HG03520 (cell line): ENCODE data around the gene CGB1.
"Not testable (repeated sequence)": the region's sequence is repeated elsewhere in the genome, so short reads cannot be mapped to it uniquely, and the experiment has no call there.

Experiments used
- ATAC-seq: cut with Tn5 transposase; IDR thresholded peaks from one replicate; pipeline ENCODE4 v1.9.1; 2021; ENCODE audit warnings: mild to moderate bottlenecking, moderate library complexity; ENCODE audit not compliant: unreplicated experiment

CGB1 gene

DNA sequence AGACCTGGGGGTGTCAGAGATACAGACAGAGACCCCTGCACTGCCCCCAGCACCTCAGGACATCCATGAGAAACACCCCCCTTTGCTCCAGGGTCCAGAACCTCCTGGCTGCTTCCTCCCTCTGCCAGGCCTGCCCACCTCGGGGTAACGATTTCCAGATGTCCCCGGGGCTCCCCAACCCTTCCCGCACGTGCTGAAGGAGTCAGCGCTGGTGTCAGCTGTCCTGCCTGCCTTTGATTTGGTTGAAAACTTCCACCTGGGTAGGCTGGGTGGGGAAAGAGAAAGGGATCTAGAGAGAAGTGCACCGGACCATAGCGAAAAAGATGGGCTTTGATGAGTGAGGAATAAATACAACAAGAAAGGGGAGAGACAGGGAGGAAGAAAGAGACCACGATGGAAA, 22.4 kb upstream of the CGB1 start:
- ATAC-seq = no peak

GRCh38 chr19:49058562-49058961, 21.9 kb upstream of the CGB1 start:
- ATAC-seq = no peak

DNA sequence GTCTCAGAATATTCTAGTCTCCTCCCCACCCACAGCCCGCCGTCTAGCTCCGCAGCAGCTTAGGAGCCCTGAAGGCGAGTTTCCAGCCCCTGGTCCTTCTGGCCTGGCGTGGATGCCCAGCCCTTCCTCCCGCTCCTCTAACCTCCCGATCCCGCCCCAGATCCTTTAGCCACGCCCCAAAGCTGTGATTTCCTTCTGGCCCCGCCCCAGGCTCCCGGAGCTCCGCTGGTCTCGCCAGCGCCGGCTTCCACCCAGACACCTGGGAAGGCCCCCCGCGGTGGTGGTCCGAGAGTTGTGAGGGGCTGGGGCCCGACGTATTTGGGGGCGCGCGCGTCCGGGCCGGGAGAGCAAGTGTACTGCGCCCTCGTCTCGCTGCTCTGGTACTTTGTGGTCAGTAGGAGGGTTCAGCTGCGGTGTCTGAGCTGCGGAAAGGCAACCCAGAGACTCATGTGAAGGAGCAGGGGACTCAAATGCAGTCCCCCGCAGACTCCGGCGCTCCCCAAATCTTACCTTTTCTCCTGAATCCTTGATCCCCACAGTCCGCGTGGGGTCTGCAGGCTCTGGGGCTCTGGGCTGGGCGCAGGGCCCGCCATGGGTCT, 21.0 kb upstream of the CGB1 start, which contains the start of gene CGB7:
Gene CGB7, minus strand, starts transcription at position 114 of the 599 bp plus-strand sequence. CDS start 2,374 bp downstream, outside the sequence.
- no peak for ATAC-seq

DNA sequence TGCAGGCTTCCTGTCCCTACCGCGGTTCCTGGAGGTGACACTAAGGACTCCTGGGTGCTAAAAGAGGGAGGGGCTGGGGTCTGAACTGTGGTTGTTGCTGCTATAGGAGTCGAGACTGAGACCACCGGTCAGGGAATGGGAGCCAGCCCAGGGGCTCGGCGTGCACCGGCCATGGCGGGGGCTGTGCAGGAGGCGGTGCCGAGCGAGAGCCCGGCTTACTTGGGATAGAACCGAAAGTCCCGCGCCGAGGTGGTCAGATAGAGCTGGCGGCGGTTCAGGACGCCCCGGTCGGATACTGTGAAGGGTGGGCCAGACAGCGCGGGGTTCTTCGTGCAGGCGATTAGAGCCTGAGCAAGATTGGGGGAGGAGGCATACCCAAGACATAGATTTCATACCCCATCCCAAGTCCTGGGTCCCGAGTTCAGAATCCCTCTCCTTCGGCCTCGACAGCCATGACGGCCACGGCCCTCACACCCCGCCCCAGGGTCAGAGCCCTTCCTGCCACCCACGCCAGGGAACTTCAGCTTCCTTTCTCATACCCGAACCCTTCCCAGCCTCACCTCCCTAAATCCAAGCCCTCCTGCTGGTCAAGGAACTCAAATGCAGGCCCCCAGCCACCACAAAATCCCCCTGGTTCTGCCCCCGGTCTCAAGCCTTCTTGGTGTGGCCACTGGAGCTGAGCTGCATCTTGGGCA, 20.4 kb upstream of the CGB1 start:
- not testable (repeated sequence) for ATAC-seq

DNA sequence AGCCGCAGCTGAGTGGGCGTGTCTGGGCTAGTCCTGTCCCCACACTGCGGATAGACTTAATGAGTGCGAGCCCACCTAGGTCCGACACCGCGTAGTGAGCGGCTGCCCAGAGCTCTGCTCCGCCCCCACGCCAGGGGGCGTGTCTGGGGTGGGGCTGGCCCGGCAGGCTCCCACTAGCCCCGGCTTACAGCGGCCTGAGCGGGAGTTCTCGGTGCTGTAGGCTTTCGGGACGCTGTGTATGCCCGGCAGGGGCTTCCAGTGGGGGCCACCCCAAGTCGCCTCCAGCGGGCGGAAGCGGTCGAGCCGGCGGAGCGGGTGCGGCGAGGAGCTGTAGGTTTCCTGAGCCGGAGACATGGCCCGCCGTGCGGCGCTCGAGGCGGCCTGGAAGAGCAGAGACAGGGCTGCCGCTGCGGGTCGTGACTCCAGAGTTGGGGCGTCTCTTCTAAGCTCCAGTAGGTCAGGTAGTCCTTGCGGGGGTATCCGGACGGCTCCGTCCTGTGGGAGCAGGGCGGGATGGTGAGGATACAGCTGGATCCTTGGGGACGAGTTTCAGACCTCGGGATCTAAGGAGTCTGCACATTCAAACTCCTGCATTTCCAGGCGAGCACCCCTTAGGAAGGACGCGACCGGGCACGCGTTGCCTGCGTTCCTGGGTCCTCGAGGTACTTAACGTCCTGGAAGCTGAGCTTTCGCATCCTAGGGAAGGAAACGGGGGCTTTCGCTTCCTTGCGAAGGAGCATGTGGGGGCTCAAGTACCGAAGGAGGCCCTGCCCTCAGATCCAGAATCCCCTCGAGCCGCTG, 19.6 kb upstream of the CGB1 start:
- ATAC-seq = no peak

- ATAC-seq = not testable (repeated sequence)
Observed at GRCh38 chr19:49050376-49051033, 13.8 kb upstream of the CGB1 start.

- ATAC-seq = not testable (repeated sequence)
Observed at GRCh38 chr19:49049834-49050233, 13.1 kb upstream of the CGB1 start.

DNA sequence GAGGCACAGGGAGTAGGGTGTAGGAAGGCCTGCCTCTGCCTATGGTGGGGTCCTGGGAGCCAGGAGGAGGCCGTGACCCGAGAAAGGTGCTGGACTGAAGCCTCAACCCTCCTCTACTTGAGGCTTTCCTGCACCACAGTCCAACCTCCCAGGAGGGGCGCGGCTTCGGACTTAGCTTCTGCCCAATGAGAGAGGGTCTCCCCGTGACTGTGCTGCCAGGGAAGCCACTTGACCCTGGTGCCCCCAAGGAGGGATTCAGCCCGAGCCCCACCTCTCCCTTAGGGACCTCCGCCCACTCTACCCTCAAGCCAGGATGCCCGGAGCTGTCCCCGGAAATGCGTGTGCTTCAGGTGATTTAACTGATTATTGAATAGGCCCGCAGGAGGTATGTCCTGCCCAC, 12.3 kb upstream of the CGB1 start, which contains the start of gene CGB8:
Gene CGB8, minus strand, starts transcription at position 101 of the 400 bp plus-strand sequence. CDS start 372 bp downstream, outside the sequence.
- not testable (repeated sequence) for ATAC-seq

GRCh38 chr19:49043548-49043947, 6.9 kb upstream of the CGB1 start, which contains the start of gene CGB5:
Gene CGB5 (plus strand): TSS chr19:49043848. CDS start chr19:49044210, 362 bp downstream.
- ATAC-seq = not testable (repeated sequence)

DNA sequence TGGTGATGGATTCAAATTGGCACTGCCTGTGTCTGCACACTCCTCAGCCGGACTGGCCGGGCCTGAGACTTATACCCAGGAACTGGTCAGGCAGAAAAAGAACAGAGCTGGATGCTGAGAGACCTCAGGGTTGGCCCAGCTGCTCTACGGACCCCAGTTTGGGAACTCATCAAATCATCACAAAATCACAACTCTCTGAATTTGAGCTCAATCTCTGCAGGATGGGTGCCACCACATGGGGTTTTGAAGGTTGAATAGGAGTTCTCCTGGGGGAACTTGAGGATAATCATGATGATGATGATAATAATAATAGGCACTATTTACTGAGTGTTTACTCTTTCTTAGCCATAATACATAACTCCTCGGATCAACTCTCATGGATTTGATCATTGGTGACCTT, 6.0 kb upstream of the CGB1 start:
- not testable (repeated sequence) for ATAC-seq

DNA sequence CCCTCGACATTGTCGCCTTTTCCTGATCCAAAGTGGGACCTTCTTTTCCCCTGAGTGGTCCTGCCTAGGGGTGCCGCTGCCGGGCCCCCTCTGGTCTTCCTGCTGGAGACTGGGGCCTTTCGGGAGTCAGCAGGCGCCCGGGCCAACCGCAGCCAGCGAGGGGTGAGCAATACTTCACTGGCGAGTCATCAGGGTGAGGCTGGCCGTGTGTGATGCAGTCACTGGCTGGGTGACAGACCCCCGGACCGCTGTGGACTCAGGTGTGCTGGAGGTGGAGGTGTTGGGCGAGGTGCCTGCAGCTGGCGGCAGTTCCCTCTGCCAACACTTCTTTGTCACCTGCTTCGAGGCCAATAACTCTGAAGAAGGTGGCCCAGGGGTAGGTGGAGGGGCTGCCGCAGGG, 5.5 kb upstream of the CGB1 start:
- ATAC-seq = no peak

- ATAC-seq = not testable (repeated sequence)
Observed at GRCh38 chr19:49039736-49040135, 3.0 kb upstream of the CGB1 start.

GRCh38 chr19:49038557-49039276, 2.0 kb upstream of the CGB1 start:
- not testable (repeated sequence) for ATAC-seq

- ATAC-seq = not testable (repeated sequence)
Observed at GRCh38 chr19:49038111-49038510, 1.4 kb upstream of the CGB1 start.

- ATAC-seq = not testable (repeated sequence)
Observed at GRCh38 chr19:49031642-49032301, 4.9 kb downstream of the CGB1 start, which contains the start of gene CGB2. Gene CGB2 (plus strand): TSS chr19:49031890. CDS start chr19:49032096, 206 bp downstream.

GRCh38 chr19:49030323-49030722, 6.4 kb downstream of the CGB1 start:
- ATAC-seq = not testable (repeated sequence)

DNA sequence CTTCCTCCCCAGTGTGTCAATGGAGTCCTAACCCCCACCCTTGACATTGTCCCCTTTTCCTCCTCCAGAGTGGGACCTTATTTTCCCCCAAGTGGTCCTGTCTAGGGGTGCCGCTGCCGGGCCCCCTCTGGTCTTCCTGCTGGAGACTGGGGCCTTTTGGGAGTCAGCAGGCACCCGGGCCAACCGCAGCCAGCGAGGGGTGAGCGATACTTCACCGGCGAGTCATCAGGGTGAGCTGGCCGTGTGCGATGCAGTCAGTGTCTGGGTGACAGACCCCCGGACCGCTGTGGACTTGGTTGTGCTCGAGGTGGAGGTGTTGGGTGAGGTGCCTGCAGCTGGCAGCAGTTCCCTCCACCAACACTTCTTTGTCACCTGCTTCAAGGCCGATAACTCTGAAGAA, 6.9 kb downstream of the CGB1 start:
- not testable (repeated sequence) for ATAC-seq

DNA sequence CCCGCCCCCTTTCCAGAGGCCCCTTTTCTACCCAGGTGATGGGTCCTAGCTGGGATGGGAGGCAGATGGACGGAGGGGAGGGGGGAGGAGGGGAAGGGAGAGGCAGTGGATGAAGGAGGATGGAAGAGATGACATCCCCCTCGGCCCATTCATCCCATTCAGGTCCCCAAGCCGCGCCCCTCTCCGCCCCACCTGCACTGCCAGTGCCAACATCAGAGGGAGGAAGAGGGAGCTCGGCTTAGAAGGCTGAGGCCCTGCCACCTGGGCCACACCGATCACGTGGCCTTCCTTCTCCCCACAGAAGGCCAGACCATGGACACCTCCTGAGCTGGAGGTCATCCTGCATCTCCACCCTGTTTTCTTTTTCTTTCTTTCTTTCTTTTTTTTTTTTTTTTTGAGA, 8.0 kb downstream of the CGB1 start:
- not testable (repeated sequence) for ATAC-seq

GRCh38 chr19:49025599-49025998, 11.1 kb downstream of the CGB1 start:
- not testable (repeated sequence) for ATAC-seq
